ENCODE measurements around the gene PPP4R4. TPM values are rescaled to one million over a fixed set of nuclear protein-coding genes. Genes with fewer than 3 reads are reported as not detected.

PPP4R4 gene
- polyA plus RNA-seq, 1 donor from 2014 or later = 4.8 TPM

DNA sequence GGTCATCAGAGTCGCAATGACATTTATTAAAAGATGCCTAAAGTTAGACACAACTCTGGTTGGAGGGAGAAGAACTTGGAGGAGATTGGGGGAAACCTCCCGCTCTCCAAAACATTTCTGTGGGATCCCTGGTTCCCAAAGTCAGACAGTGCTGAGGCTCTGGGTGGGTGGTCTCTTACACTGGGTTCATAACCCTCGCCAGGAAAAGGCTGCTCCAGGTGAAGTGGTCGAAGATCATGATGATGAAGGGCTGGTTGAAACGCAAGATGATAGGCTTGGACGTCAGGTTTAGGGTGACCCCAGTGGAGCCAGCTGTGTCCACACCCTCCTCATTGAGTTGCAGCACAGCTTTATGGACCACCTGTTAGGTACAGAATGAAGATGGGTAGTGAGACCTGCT is 130.1 kb downstream of the PPP4R4 start:
- Histone ChIP-seq H3K79me2 (replicated peaks; ENCODE audit: insufficient read depth, low read length) (no peaks in the 10 kb centered on the region), H2AFZ (ENCODE audit: low read depth, low read length) (no peak overlapping the region), H3K27me3 (ENCODE audit: insufficient read depth, low read depth, low read length) (no peaks in the 10 kb centered on the region), H3K9me2 (ENCODE audit: insufficient read depth, low read length) (no peaks in the 10 kb centered on the region), H3F3A (ENCODE audit: insufficient read depth, low read length, poor library complexity, severe bottlenecking) (no peaks in the 10 kb centered on the region), H3K9me3 (ENCODE audit: low read length) (no peaks in the 10 kb centered on the region), H3K9ac (ENCODE audit: low read length) (no peak overlapping the region), H3K4me3 (ENCODE audit: low read length) (no peak overlapping the region), H3K36me3 (ENCODE audit: insufficient read depth, low read length) (no peaks in the 10 kb centered on the region), H3K27ac (ENCODE audit: low read length) (no peak overlapping the region), H3K4me2 (ENCODE audit: low read length) (no peak overlapping the region), H4K20me1 (ENCODE audit: insufficient read depth) (no peaks in the 10 kb centered on the region)
- no peak for TF ChIP-seq EZH2 (IDR thresholded peaks at IDR 0.05; ENCODE audit: borderline replicate concordance, insufficient read depth, low read length, poor library complexity, severe bottlenecking)
- TF ChIP-seq, protein P1, sequence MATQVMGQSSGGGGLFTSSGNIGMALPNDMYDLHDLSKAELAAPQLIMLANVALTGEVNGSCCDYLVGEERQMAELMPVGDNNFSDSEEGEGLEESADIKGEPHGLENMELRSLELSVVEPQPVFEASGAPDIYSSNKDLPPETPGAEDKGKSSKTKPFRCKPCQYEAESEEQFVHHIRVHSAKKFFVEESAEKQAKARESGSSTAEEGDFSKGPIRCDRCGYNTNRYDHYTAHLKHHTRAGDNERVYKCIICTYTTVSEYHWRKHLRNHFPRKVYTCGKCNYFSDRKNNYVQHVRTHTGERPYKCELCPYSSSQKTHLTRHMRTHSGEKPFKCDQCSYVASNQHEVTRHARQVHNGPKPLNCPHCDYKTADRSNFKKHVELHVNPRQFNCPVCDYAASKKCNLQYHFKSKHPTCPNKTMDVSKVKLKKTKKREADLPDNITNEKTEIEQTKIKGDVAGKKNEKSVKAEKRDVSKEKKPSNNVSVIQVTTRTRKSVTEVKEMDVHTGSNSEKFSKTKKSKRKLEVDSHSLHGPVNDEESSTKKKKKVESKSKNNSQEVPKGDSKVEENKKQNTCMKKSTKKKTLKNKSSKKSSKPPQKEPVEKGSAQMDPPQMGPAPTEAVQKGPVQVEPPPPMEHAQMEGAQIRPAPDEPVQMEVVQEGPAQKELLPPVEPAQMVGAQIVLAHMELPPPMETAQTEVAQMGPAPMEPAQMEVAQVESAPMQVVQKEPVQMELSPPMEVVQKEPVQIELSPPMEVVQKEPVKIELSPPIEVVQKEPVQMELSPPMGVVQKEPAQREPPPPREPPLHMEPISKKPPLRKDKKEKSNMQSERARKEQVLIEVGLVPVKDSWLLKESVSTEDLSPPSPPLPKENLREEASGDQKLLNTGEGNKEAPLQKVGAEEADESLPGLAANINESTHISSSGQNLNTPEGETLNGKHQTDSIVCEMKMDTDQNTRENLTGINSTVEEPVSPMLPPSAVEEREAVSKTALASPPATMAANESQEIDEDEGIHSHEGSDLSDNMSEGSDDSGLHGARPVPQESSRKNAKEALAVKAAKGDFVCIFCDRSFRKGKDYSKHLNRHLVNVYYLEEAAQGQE (IDR thresholded peaks at IDR 0.05; ENCODE audit: borderline replicate concordance) = no peak

DNA sequence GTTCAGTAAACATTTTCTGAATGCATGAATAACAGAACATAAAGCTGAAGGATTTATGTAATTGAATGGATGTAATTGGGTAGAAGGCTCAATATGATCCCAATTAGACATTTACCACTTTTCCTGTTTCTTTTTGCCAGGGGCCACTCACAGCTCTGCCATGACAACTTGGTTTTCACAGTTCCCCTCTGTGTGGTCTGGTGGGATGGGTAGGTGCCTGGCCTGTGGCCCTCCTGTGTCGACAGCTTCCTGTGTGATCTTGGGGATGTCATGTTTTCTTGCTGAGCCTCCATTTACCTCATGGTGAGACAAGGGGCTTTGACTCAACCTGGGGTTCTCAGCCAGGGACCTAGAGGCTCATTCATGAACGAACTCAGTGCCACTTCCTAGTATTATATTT is 131.5 kb downstream of the PPP4R4 start:
- Histone ChIP-seq H3F3A (ENCODE audit: insufficient read depth, low read length, poor library complexity, severe bottlenecking) (no peaks in the 10 kb centered on the region), H2AFZ (ENCODE audit: low read depth, low read length) (no peak overlapping the region), H4K20me1 (ENCODE audit: insufficient read depth) (no peaks in the 10 kb centered on the region), H3K4me3 (ENCODE audit: low read length) (no peak overlapping the region), H3K27me3 (ENCODE audit: insufficient read depth, low read depth, low read length) (no peaks in the 10 kb centered on the region), H3K36me3 (ENCODE audit: insufficient read depth, low read length) (no peaks in the 10 kb centered on the region), H3K4me2 (ENCODE audit: low read length) (no peak overlapping the region), H3K27ac (ENCODE audit: low read length) (no peak overlapping the region), H3K9me2 (ENCODE audit: insufficient read depth, low read length) (no peaks in the 10 kb centered on the region), H3K9me3 (ENCODE audit: low read length) (no peaks in the 10 kb centered on the region), H3K9ac (ENCODE audit: low read length) (no peak overlapping the region), H3K79me2 (replicated peaks; ENCODE audit: insufficient read depth, low read length) (no peaks in the 10 kb centered on the region)
- TF ChIP-seq, protein P2, sequence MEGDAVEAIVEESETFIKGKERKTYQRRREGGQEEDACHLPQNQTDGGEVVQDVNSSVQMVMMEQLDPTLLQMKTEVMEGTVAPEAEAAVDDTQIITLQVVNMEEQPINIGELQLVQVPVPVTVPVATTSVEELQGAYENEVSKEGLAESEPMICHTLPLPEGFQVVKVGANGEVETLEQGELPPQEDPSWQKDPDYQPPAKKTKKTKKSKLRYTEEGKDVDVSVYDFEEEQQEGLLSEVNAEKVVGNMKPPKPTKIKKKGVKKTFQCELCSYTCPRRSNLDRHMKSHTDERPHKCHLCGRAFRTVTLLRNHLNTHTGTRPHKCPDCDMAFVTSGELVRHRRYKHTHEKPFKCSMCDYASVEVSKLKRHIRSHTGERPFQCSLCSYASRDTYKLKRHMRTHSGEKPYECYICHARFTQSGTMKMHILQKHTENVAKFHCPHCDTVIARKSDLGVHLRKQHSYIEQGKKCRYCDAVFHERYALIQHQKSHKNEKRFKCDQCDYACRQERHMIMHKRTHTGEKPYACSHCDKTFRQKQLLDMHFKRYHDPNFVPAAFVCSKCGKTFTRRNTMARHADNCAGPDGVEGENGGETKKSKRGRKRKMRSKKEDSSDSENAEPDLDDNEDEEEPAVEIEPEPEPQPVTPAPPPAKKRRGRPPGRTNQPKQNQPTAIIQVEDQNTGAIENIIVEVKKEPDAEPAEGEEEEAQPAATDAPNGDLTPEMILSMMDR (IDR thresholded peaks at IDR 0.05; ENCODE audit: poor library complexity, severe bottlenecking) = no peak
- TF ChIP-seq POLR2AphosphoS5 (IDR thresholded peaks at IDR 0.05) (no peak), MXI1 (conservative IDR thresholded peaks at IDR 0.05; ENCODE audit: poor library complexity, severe bottlenecking) (no peak), RAD21 (conservative IDR thresholded peaks at IDR 0.05) (no peak), SMC3 (conservative IDR thresholded peaks at IDR 0.05; ENCODE audit: poor library complexity) (no peak), TAF1 (IDR thresholded peaks at IDR 0.05; ENCODE audit: low read depth) (no peak), EP300 (conservative IDR thresholded peaks at IDR 0.05; ENCODE audit: poor library complexity, severe bottlenecking) (no peak), EZH2 (IDR thresholded peaks at IDR 0.05; ENCODE audit: borderline replicate concordance, insufficient read depth, low read length, poor library complexity, severe bottlenecking) (no peak)
- TF ChIP-seq, protein P1 (IDR thresholded peaks at IDR 0.05; ENCODE audit: borderline replicate concordance) = no peak
